GM23338 (cell line): ENCODE data around the gene DMGDH. TPM values are rescaled to one million over a fixed set of nuclear protein-coding genes. Genes with fewer than 3 reads are reported as not detected.

Source experiments
- ATAC-seq: fragments of 200-7000 bp; cut with Tn5 transposase; 3 replicates; pipeline ENCODE4 v1.9.1; 2020
- DNase-seq: peaks from one replicate; pipeline ENCODE4 v3.0.0-alpha.2; 2015; ENCODE audit warnings: low spot score
- H2AFZ ChIP-seq: fragments of 200-600 bp; sonication (generic); 2 replicates; pipeline ENCODE4 v1.8.0; 2016; ENCODE audit warnings: antibody characterized with exemption, mild to moderate bottlenecking, moderate library complexity
- H3F3A ChIP-seq: fragments of 200-600 bp; sonication (generic); replicated peaks from 2 replicates; pipeline ENCODE4 v1.8.0; 2017; ENCODE audit warnings: antibody characterized with exemption, mixed run types, low read depth
- H3K27ac ChIP-seq: fragments of 200-600 bp; sonication (generic); 2 replicates; pipeline ENCODE4 v1.6.1; 2016; ENCODE audit warnings: low read depth
- H3K27me3 ChIP-seq: fragments of 200-600 bp; sonication (generic); 2 replicates; pipeline ENCODE4 v1.8.0; 2016; ENCODE audit warnings: mild to moderate bottlenecking, mixed run types, moderate library complexity; ENCODE audit not compliant: insufficient read depth
- H3K36me3 ChIP-seq: fragments of 200-600 bp; sonication (generic); 2 replicates; pipeline ENCODE4 v1.8.0; 2016; ENCODE audit warnings: mild to moderate bottlenecking; ENCODE audit not compliant: insufficient read depth
- H3K4me1 ChIP-seq: fragments of 200-600 bp; sonication (generic); 2 replicates; pipeline ENCODE4 v1.8.0; 2016; ENCODE audit warnings: mild to moderate bottlenecking, moderate library complexity; ENCODE audit not compliant: insufficient read depth
- H3K4me2 ChIP-seq: fragments of 200-600 bp; sonication (generic); 2 replicates; pipeline ENCODE4 v1.7.1; 2017; ENCODE audit warnings: mixed run types
- H3K4me3 ChIP-seq: fragments of 200-600 bp; sonication (generic); 2 replicates; pipeline ENCODE4 v1.6.1; 2016; ENCODE audit warnings: mixed run types
- H3K79me2 ChIP-seq: fragments of 200-600 bp; sonication (generic); replicated peaks from 2 replicates; pipeline ENCODE4 v1.8.0; 2017; ENCODE audit warnings: mild to moderate bottlenecking; ENCODE audit not compliant: insufficient read depth
- H3K9me2 ChIP-seq: fragments of 200-600 bp; sonication (generic); 2 replicates; pipeline ENCODE4 v1.8.0; 2017; ENCODE audit not compliant: insufficient read depth
- H4K20me1 ChIP-seq: fragments of 200-600 bp; sonication (generic); replicated peaks from 2 replicates; pipeline ENCODE4 v1.8.0; 2017; ENCODE audit warnings: mild to moderate bottlenecking; ENCODE audit not compliant: insufficient read depth
- H3K27ac Mint-ChIP-seq: 2 replicates; pipeline ENCODE4 v1.8.0; 2020; ENCODE audit warnings: inconsistent platforms, mild to moderate bottlenecking, moderate library complexity, mixed read lengths
- H3K27me3 Mint-ChIP-seq: 3 replicates; pipeline ENCODE4 v1.8.0; 2022; ENCODE audit warnings: low read depth, mild to moderate bottlenecking, moderate library complexity, mixed read lengths, inconsistent platforms; ENCODE audit not compliant: insufficient read depth, poor library complexity
- H3K36me3 Mint-ChIP-seq: 3 replicates; pipeline ENCODE4 v1.8.0; 2021; ENCODE audit warnings: low read depth, mild to moderate bottlenecking, inconsistent platforms, moderate library complexity, mixed read lengths
- H3K4me1 Mint-ChIP-seq: 3 replicates; pipeline ENCODE4 v1.8.0; 2020; ENCODE audit warnings: mild to moderate bottlenecking, inconsistent platforms, mixed read lengths
- H3K4me3 Mint-ChIP-seq: 3 replicates; pipeline ENCODE4 v1.8.0; 2021; ENCODE audit warnings: moderate library complexity, mild to moderate bottlenecking, inconsistent platforms, mixed read lengths
- H3K9me3 Mint-ChIP-seq: 3 replicates; pipeline ENCODE4 v1.8.0; 2020; ENCODE audit warnings: moderate library complexity, mild to moderate bottlenecking, inconsistent platforms, mixed read lengths
- JUNB ChIP-seq: IDR thresholded peaks from one replicate; pipeline ENCODE4 v1.6.1; 2016; ENCODE audit warnings: antibody characterized with exemption; ENCODE audit not compliant: unreplicated experiment
- NANOG ChIP-seq: IDR thresholded peaks from 2 replicates; pipeline ENCODE4 v1.6.1; 2016; ENCODE audit warnings: antibody characterized with exemption, borderline replicate concordance
- POLR2AphosphoS5 ChIP-seq: IDR thresholded peaks from 2 replicates; pipeline ENCODE4 v1.6.1; 2016; ENCODE audit warnings: antibody characterized with exemption, low read depth
- STAT1 ChIP-seq: IDR thresholded peaks from one replicate; pipeline ENCODE4 v1.6.1; 2016; ENCODE audit warnings: antibody characterized with exemption; ENCODE audit not compliant: unreplicated experiment
- ZNF331 ChIP-seq: fragments of 250-450 bp; sonication (Bioruptor Pico); IDR thresholded peaks from 2 replicates; pipeline ENCODE4 v1.5.0; 2020; ENCODE audit warnings: low read depth, mild to moderate bottlenecking, moderate library complexity
- polyA plus RNA-seq: library from polyadenylated mRNA; unstranded; fragments of >200 nt; fragmentation: Nextera tagmentation; extraction: Ambion mirVana; gene quantifications from 2 replicates; pipeline ENCODE4 v1.2.1, GENCODE V29; 2016
- total RNA-seq: library from RNA; depleted of rRNA; stranded (reverse); fragments of >200 nt; shearing (Covaris generic); gene quantifications from 2 replicates; pipeline ENCODE4 v1.2.3, GENCODE V29; 2014
- TF ChIP-seq, protein P1 (sequence below): IDR thresholded peaks from 2 replicates; pipeline ENCODE4 v1.6.1; 2016; ENCODE audit warnings: antibody characterized with exemption
- TF ChIP-seq, protein P2 (sequence below), 2 experiments: fragments of 200-600 bp in 1 of 2; sonication (generic) in 1 of 2; conservative IDR thresholded peaks; 2 replicates each; pipeline versions ENCODE4 v1.5.1 to v1.6.1; 2016 to 2017; ENCODE audit warnings: antibody characterized with exemption in 2 of 2, low read depth in 2 of 2, mild to moderate bottlenecking in 2 of 2, moderate library complexity in 1 of 2

DMGDH gene
- total and polyA plus RNA-seq, 2 experiments from 2014 or later, result 0.52 to 0.63 TPM

DNA sequence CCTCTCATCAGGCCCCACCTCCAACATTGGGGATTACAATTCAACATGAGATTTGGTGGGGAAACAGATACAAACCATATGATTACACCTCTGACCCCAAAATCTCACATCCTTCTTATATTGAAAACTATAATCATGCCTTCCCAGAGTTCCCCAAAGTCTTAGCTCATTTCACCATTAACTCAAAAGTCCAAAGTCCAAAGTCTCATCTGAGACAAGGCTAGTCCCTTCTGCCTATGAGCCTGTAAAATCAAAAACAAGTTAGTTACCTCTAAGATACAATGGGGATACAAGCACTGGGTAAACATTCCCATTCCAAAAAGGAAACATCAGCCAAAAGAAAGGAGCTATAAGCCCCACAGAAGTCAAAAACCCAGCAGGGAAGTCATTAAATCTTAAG lies 57.6 kb downstream of the DMGDH start:
- Mint-ChIP-seq H3K4me3 (no peak overlapping the region), H3K36me3 (peaks cover 5% of the 10 kb centered on the region; the same call in 2 of the 3 replicates), H3K27me3 (no peaks in the 10 kb centered on the region), H3K9me3 (peaks cover 17% of the 10 kb centered on the region), H3K4me1 (no peaks in the 10 kb centered on the region), H3K27ac (no peak overlapping the region)
- no peak for ATAC-seq
- Histone ChIP-seq H3K4me3 (no peak overlapping the region), H3K4me2 (no peak overlapping the region), H4K20me1 (no peaks in the 10 kb centered on the region), H3K79me2 (no peaks in the 10 kb centered on the region), H3K27ac (no peak overlapping the region), H2AFZ (no peak overlapping the region), H3K36me3 (no peaks in the 10 kb centered on the region), H3F3A (no peaks in the 10 kb centered on the region), H3K9me2 (peaks cover 6% of the 10 kb centered on the region; the same call in 1 of the 2 replicates), H3K4me1 (no peaks in the 10 kb centered on the region), H3K27me3 (no peaks in the 10 kb centered on the region)
- TF ChIP-seq, protein P1, sequence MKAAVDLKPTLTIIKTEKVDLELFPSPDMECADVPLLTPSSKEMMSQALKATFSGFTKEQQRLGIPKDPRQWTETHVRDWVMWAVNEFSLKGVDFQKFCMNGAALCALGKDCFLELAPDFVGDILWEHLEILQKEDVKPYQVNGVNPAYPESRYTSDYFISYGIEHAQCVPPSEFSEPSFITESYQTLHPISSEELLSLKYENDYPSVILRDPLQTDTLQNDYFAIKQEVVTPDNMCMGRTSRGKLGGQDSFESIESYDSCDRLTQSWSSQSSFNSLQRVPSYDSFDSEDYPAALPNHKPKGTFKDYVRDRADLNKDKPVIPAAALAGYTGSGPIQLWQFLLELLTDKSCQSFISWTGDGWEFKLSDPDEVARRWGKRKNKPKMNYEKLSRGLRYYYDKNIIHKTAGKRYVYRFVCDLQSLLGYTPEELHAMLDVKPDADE, result no peak
- DNase-seq, result no peak

DNA sequence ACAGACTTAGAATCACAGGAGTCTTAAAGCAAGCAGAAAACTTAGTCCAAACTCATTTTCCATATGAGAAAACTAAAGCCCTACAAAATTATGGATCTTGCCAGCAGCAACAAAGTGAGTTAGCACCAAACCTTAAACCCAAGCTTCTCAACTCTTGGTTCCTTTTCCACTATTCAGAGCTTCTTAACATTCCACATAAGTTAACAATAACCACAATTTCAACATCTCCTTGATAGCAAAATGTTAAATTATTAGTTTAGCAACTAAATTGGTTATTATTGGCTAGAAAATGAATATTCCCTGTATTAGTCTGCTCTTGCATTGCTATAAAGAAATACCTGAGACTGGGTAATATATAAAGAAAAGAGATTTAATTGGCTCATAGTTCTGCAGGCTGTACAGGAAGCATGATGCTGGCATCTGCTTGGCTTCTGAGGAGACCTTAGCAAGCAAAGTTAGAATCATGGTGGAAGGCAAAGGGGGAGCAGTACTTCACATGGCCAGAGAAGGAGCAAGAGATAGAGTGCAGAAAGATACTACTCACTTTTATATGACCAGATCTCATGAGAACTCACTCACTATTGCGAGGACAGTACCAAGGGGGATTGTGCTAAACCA lies 58.1 kb downstream of the DMGDH start:
- H3K27me3 Mint-ChIP-seq, result no peaks in the 10 kb centered on the region
- Histone ChIP-seq H3K4me3 (no peak overlapping the region), H3K79me2 (no peaks in the 10 kb centered on the region), H3K4me2 (no peak overlapping the region), H3K9me2 (peaks cover 6% of the 10 kb centered on the region; the same call in 1 of the 2 replicates), H4K20me1 (no peaks in the 10 kb centered on the region), H3K27ac (no peak overlapping the region), H3K27me3 (no peaks in the 10 kb centered on the region), H3F3A (no peaks in the 10 kb centered on the region), H3K4me1 (no peaks in the 10 kb centered on the region), H3K36me3 (no peaks in the 10 kb centered on the region), H2AFZ (no peak overlapping the region)
- DNase-seq (peak; percentile 7), ATAC-seq (no peak)
- peaks cover 5% of the 10 kb centered on the region; the same call in 2 of the 3 replicates for H3K36me3 Mint-ChIP-seq
- peaks cover 17% of the 10 kb centered on the region for H3K9me3 Mint-ChIP-seq
- H3K4me3 Mint-ChIP-seq, result no peak overlapping the region
- no peaks in the 10 kb centered on the region for H3K4me1 Mint-ChIP-seq
- no peak for TF ChIP-seq STAT1
- TF ChIP-seq POLR2AphosphoS5, result no peak
- no peak for TF ChIP-seq ZNF331 (CRISPR knock-in tag)
- TF ChIP-seq, protein P1, result no peak
- no peak overlapping the region for H3K27ac Mint-ChIP-seq

DNA sequence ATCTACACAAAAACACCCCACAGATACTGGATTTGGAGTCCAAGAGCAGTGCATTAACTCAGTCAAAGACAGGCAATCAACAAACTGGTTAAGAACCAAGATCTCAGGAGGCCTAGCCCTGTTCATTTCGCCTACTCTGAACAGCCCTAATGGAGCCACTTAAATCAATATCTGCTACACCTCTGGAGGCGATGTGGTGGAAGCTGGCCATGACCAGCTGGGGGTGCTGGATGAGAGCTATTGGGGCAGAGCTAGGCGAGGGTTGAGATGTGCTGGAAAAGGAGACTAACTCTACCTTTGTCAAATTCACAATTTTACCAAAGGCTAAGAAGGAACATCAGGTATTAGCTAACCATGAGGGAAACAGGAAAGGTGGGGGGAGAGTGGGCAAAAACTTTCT lies 61.1 kb downstream of the DMGDH start:
- Mint-ChIP-seq H3K4me1 (no peaks in the 10 kb centered on the region), H3K4me3 (no peak overlapping the region), H3K9me3 (peaks cover 13% of the 10 kb centered on the region), H3K27me3 (no peaks in the 10 kb centered on the region), H3K36me3 (peaks cover 5% of the 10 kb centered on the region; the same call in 2 of the 3 replicates), H3K27ac (no peak overlapping the region)
- Histone ChIP-seq H3K4me3 (no peak overlapping the region), H3K27me3 (no peaks in the 10 kb centered on the region), H3K36me3 (no peaks in the 10 kb centered on the region), H3K9me2 (peaks cover 3% of the 10 kb centered on the region; the same call in 1 of the 2 replicates), H3F3A (no peaks in the 10 kb centered on the region), H4K20me1 (no peaks in the 10 kb centered on the region), H2AFZ (no peak overlapping the region), H3K4me1 (no peaks in the 10 kb centered on the region), H3K27ac (no peak overlapping the region), H3K79me2 (no peaks in the 10 kb centered on the region), H3K4me2 (no peak overlapping the region)
- TF ChIP-seq STAT1, result no peak
- no peak for TF ChIP-seq NANOG
- TF ChIP-seq JUNB, result no peak
- TF ChIP-seq, protein P2, sequence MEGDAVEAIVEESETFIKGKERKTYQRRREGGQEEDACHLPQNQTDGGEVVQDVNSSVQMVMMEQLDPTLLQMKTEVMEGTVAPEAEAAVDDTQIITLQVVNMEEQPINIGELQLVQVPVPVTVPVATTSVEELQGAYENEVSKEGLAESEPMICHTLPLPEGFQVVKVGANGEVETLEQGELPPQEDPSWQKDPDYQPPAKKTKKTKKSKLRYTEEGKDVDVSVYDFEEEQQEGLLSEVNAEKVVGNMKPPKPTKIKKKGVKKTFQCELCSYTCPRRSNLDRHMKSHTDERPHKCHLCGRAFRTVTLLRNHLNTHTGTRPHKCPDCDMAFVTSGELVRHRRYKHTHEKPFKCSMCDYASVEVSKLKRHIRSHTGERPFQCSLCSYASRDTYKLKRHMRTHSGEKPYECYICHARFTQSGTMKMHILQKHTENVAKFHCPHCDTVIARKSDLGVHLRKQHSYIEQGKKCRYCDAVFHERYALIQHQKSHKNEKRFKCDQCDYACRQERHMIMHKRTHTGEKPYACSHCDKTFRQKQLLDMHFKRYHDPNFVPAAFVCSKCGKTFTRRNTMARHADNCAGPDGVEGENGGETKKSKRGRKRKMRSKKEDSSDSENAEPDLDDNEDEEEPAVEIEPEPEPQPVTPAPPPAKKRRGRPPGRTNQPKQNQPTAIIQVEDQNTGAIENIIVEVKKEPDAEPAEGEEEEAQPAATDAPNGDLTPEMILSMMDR (conservative IDR thresholded peaks at IDR 0.05; ENCODE audit: low read depth in 2 of 2), result peak; percentile 32 to 57
- peak; percentile 76 for ATAC-seq
- peak; percentile 45 for DNase-seq
